ENCODE results near the gene HACL1.
A peak's percentile ranks its signal among the peaks of the same experiment; 100 is the strongest.
"Not testable (repeated sequence)": the region's sequence is repeated elsewhere in the genome, so short reads cannot be mapped to it uniquely, and the experiment has no call there.

Gene HACL1

GRCh38 chr3:15578289-15578867, 23.0 kb downstream of the HACL1 start:
- no peak for DNase-seq

GRCh38 chr3:15576475-15576874, 24.9 kb downstream of the HACL1 start:
- no peak for DNase-seq

- DNase-seq: no peak
Observed at GRCh38 chr3:15575446-15575845, 25.9 kb downstream of the HACL1 start.

- no peak for DNase-seq
Observed at GRCh38 chr3:15572138-15572537, 29.2 kb downstream of the HACL1 start.

GRCh38 chr3:15563190-15563589, 38.2 kb downstream of the HACL1 start:
- DNase-seq: no peak

- no peak for DNase-seq
Observed at GRCh38 chr3:15562560-15562959, 38.8 kb downstream of the HACL1 start.

- DNase-seq: no peak
Observed at GRCh38 chr3:15558581-15558980, 42.8 kb downstream of the HACL1 start.

GRCh38 chr3:15557511-15557946, 43.8 kb downstream of the HACL1 start:
- DNase-seq: peak; percentile 42

GRCh38 chr3:15556512-15556911, 44.9 kb downstream of the HACL1 start:
- no peak for DNase-seq

- no peak for DNase-seq
Observed at GRCh38 chr3:15553749-15554148, 47.6 kb downstream of the HACL1 start.

GRCh38 chr3:15551902-15552301, 49.5 kb downstream of the HACL1 start:
- no peak for DNase-seq

- no peak for DNase-seq
Observed at GRCh38 chr3:15549846-15550245, 51.5 kb downstream of the HACL1 start.

- no peak for DNase-seq
Observed at GRCh38 chr3:15542614-15543013, 58.8 kb downstream of the HACL1 start.

GRCh38 chr3:15541371-15541770, 60.0 kb downstream of the HACL1 start:
- DNase-seq: no peak

- DNase-seq: no peak
Observed at GRCh38 chr3:15539066-15539465, 62.3 kb downstream of the HACL1 start.

- no peak for DNase-seq
Observed at GRCh38 chr3:15538345-15538744, 63.0 kb downstream of the HACL1 start.

- DNase-seq: no peak
Observed at GRCh38 chr3:15536856-15537255, 64.5 kb downstream of the HACL1 start.

GRCh38 chr3:15535732-15536131, 65.6 kb downstream of the HACL1 start:
- DNase-seq: no peak

GRCh38 chr3:15532614-15533013, 68.8 kb downstream of the HACL1 start:
- DNase-seq: not testable (repeated sequence)

GRCh38 chr3:15531346-15531745, 70.0 kb downstream of the HACL1 start:
- no peak for DNase-seq

- DNase-seq: no peak
Observed at GRCh38 chr3:15528854-15529537, 72.4 kb downstream of the HACL1 start.

GRCh38 chr3:15527031-15527459, 74.3 kb downstream of the HACL1 start:
- no peak for DNase-seq

GRCh38 chr3:15525790-15526189, 75.6 kb downstream of the HACL1 start:
- no peak for DNase-seq

GRCh38 chr3:15523660-15524417, 77.5 kb downstream of the HACL1 start:
- no peak for DNase-seq
